HEK293 (cell line): ENCODE measurements around the gene SKIC8.

Source experiments
- CTCF ChIA-PET: fragments of 350-600 bp; formaldehyde crosslinking; extraction: SDS; loops from one replicate; lab custom pipeline; 2021; ENCODE audit warnings: antibody characterized with exemption; lab: Yijun Ruan, JAX
- POLR2A ChIA-PET: fragments of 300-600 bp; formaldehyde crosslinking; extraction: SDS; loops from one replicate; lab custom pipeline; 2020; ENCODE audit warnings: antibody characterized with exemption, inconsistent platforms; lab: Yijun Ruan, JAX
- H3K27ac ChIP-seq: fragments of 200-500 bp; sonication (Bioruptor generic); 2 replicates; pipeline ENCODE4 v1.5.1; 2014; ENCODE audit warnings: low read depth, low read length, control low read depth, inconsistent platforms; ENCODE audit errors: extremely low read depth
- H3K36me3 ChIP-seq, 2 experiments: fragments of 200-500 bp in 1 of 2; sonication (Bioruptor generic) in 1 of 2; 1 replicate in 1 of 2; 2 replicates in 1 of 2; pipeline ENCODE4 v1.5.1; 2014 to 2017; ENCODE audit warnings: inconsistent platforms in 2 of 2, low read length in 2 of 2; ENCODE audit not compliant: control insufficient read depth in 2 of 2, insufficient read depth in 1 of 2
- H3K4me1 ChIP-seq: fragments of 200-500 bp; sonication (Bioruptor generic); 2 replicates; pipeline ENCODE4 v1.5.1; 2014; ENCODE audit warnings: mild to moderate bottlenecking, low read length, inconsistent platforms; ENCODE audit not compliant: control insufficient read depth, insufficient read depth
- H3K4me3 ChIP-seq: 2 replicates; pipeline ENCODE4 v1.5.1; 2011; ENCODE audit warnings: low read depth, mild to moderate bottlenecking, control low read depth, low read length, moderate library complexity
- H3K9me3 ChIP-seq: fragments of 200-500 bp; sonication (Bioruptor generic); 2 replicates; pipeline ENCODE4 v1.5.1; 2014; ENCODE audit warnings: low read depth, low read length, inconsistent platforms; ENCODE audit not compliant: control insufficient read depth, insufficient read depth
- FEZF1 ChIP-seq: fragments of 450-650 bp; formaldehyde crosslinking; IDR thresholded peaks from 2 replicates; pipeline ENCODE4 v1.5.1; 2016; ENCODE audit warnings: missing biosample characterization, missing genetic modification characterization
- PRDM10 ChIP-seq: fragments of 450-650 bp; formaldehyde crosslinking; IDR thresholded peaks from 2 replicates; pipeline ENCODE4 v1.5.1; 2016; ENCODE audit warnings: missing biosample characterization, missing genetic modification characterization
- SETDB1 ChIP-seq: IDR thresholded peaks from one replicate; pipeline ENCODE4 v1.6.1; 2017; ENCODE audit warnings: mild to moderate bottlenecking, low read length, moderate library complexity, mixed read lengths; ENCODE audit not compliant: insufficient read length
- ZBTB1 ChIP-seq: fragments of 450-650 bp; formaldehyde crosslinking; IDR thresholded peaks from 2 replicates; pipeline ENCODE4 v1.5.1; 2016; ENCODE audit warnings: missing biosample characterization, missing genetic modification characterization
- ZFHX2 ChIP-seq: fragments of 450-650 bp; formaldehyde crosslinking; conservative IDR thresholded peaks from 2 replicates; pipeline ENCODE4 v1.5.1; 2016; ENCODE audit warnings: missing biosample characterization, missing genetic modification characterization
- ZFP41 ChIP-seq: fragments of 450-650 bp; formaldehyde crosslinking; IDR thresholded peaks from 2 replicates; pipeline ENCODE4 v1.5.1; 2016; ENCODE audit warnings: missing biosample characterization, missing genetic modification characterization, borderline replicate concordance
- ZNF19 ChIP-seq: fragments of 450-650 bp; formaldehyde crosslinking; IDR thresholded peaks from 2 replicates; pipeline ENCODE4; 2016; ENCODE audit warnings: missing biosample characterization, missing genetic modification characterization, low read depth
- ZNF211 ChIP-seq: fragments of 450-650 bp; formaldehyde crosslinking; IDR thresholded peaks from 2 replicates; pipeline ENCODE4 v1.5.1; 2016; ENCODE audit warnings: low read depth, missing biosample characterization, missing genetic modification characterization
- ZNF26 ChIP-seq: fragments of 450-650 bp; formaldehyde crosslinking; IDR thresholded peaks from 2 replicates; pipeline ENCODE4 v1.5.1; 2016; ENCODE audit warnings: missing biosample characterization, missing genetic modification characterization
- ZNF274 ChIP-seq, 2 experiments: fragments of 200-500 bp in 1 of 2; fragments of 450-650 bp in 1 of 2; sonication (Bioruptor generic) in 1 of 2; formaldehyde crosslinking in 1 of 2; IDR thresholded peaks; 2 replicates each; pipeline versions ENCODE4 v1.5.1 to v1.6.1; 2014 to 2016; ENCODE audit warnings: borderline replicate concordance in 1 of 2, inconsistent platforms in 1 of 2, low read length in 1 of 2, missing biosample characterization in 1 of 2, missing genetic modification characterization in 1 of 2
- ZNF341 ChIP-seq: fragments of 450-650 bp; formaldehyde crosslinking; IDR thresholded peaks from 2 replicates; pipeline ENCODE4; 2016; ENCODE audit warnings: low read depth, missing biosample characterization, missing genetic modification characterization
- ZNF398 ChIP-seq: fragments of 450-650 bp; formaldehyde crosslinking; IDR thresholded peaks from 2 replicates; pipeline ENCODE4 v1.5.1; 2017; ENCODE audit warnings: missing biosample characterization, missing genetic modification characterization
- ZNF433 ChIP-seq: fragments of 450-650 bp; formaldehyde crosslinking; IDR thresholded peaks from 2 replicates; pipeline ENCODE4 v1.5.1; 2016; ENCODE audit warnings: missing biosample characterization, missing genetic modification characterization, low read depth
- ZNF488 ChIP-seq: fragments of 450-650 bp; formaldehyde crosslinking; IDR thresholded peaks from 2 replicates; pipeline ENCODE4 v1.5.1; 2016; ENCODE audit warnings: missing biosample characterization, missing genetic modification characterization
- ZNF555 ChIP-seq: fragments of 450-650 bp; formaldehyde crosslinking; conservative IDR thresholded peaks from 2 replicates; pipeline ENCODE4 v1.5.1; 2017; ENCODE audit warnings: missing biosample characterization, mild to moderate bottlenecking, missing genetic modification characterization, inconsistent platforms
- ZNF585B ChIP-seq: fragments of 450-650 bp; formaldehyde crosslinking; IDR thresholded peaks from 2 replicates; pipeline ENCODE4 v1.5.1; 2016; ENCODE audit warnings: missing biosample characterization, missing genetic modification characterization
- ZNF785 ChIP-seq: fragments of 450-650 bp; formaldehyde crosslinking; IDR thresholded peaks from 2 replicates; pipeline ENCODE4 v1.5.1; 2016; ENCODE audit warnings: missing biosample characterization, missing genetic modification characterization
- ZSCAN16 ChIP-seq: fragments of 450-650 bp; formaldehyde crosslinking; IDR thresholded peaks from 2 replicates; pipeline ENCODE4 v1.5.1; 2016; ENCODE audit warnings: missing biosample characterization, missing genetic modification characterization
- ZSCAN5A ChIP-seq: fragments of 450-650 bp; formaldehyde crosslinking; IDR thresholded peaks from 2 replicates; pipeline ENCODE4 v1.5.1; 2016; ENCODE audit warnings: missing biosample characterization, missing genetic modification characterization

Gene SKIC8

GRCh38 chr15:78260489-78260888, 38.9 kb downstream of the SKIC8 start:
- ChIA-PET POLR2A (no interaction called here), CTCF (interaction anchor here (0.6 to 1.7 kb wide), 6 partner anchors 18 to 506 kb away, joined by 3 to 10 read pairs (median 4); no protein-coding TSS in a partner anchor)
- Histone ChIP-seq H3K27ac (no peak overlapping the region), H3K9me3 (no peaks in the 10 kb centered on the region), H3K4me1 (no peaks in the 10 kb centered on the region), H3K36me3 (no peaks in the 10 kb centered on the region), H3K4me3 (no peak overlapping the region)
- TF ChIP-seq ZNF488 (tag by site-specific recombination): no peak
- no peak for TF ChIP-seq PRDM10 (tag by site-specific recombination)
- TF ChIP-seq ZNF585B (tag by site-specific recombination): no peak
- TF ChIP-seq ZNF433 (tag by site-specific recombination): no peak
- no peak for TF ChIP-seq ZNF555 (tag by site-specific recombination)
- no peak for TF ChIP-seq ZNF274 (IDR thresholded peaks at IDR 0.05; ENCODE audit: low read length)
- TF ChIP-seq ZNF274 (tag by site-specific recombination; IDR thresholded peaks at IDR 0.05; ENCODE audit: borderline replicate concordance): no peak
- TF ChIP-seq ZNF398 (tag by site-specific recombination): no peak
- no peak for TF ChIP-seq ZNF785 (tag by site-specific recombination)
- no peak for TF ChIP-seq ZNF211 (tag by site-specific recombination)
- TF ChIP-seq ZNF341 (tag by site-specific recombination): no peak
- no peak for TF ChIP-seq ZSCAN16 (tag by site-specific recombination)
- TF ChIP-seq ZFP41 (tag by site-specific recombination): no peak

GRCh38 chr15:78259232-78259631, 40.2 kb downstream of the SKIC8 start:
- no peak overlapping the region for H3K4me3 ChIP-seq
- H3K9me3 ChIP-seq: no peaks in the 10 kb centered on the region
- TF ChIP-seq SETDB1: no peak
- POLR2A ChIA-PET: interaction anchor here (1.1 kb wide), 1 partner anchor 40 kb away, joined by 3 read pairs; the partner anchor contains the start of gene SKIC8
- no peaks in the 10 kb centered on the region for H3K36me3 ChIP-seq
- no peaks in the 10 kb centered on the region for H3K4me1 ChIP-seq
- CTCF ChIA-PET: interaction anchor here (1.0 to 2.2 kb wide), 2 partner anchors 22 to 82 kb away, joined by 3 to 11 read pairs; no protein-coding TSS in a partner anchor
- H3K27ac ChIP-seq: no peak overlapping the region

- TF ChIP-seq FEZF1 (no peak), ZNF26 (tag by site-specific recombination) (no peak), ZFHX2 (tag by site-specific recombination) (0 out of 2 replicates have a peak, but pooled peaks have one; percentile 11), ZBTB1 (tag by site-specific recombination) (no peak), ZNF19 (no peak), ZNF785 (tag by site-specific recombination) (no peak), ZSCAN5A (tag by site-specific recombination) (no peak)
- Histone ChIP-seq H3K4me1 (no peaks in the 10 kb centered on the region), H3K9me3 (no peaks in the 10 kb centered on the region), H3K27ac (no peak overlapping the region), H3K36me3 (no peaks in the 10 kb centered on the region), H3K4me3 (no peak overlapping the region)
- POLR2A ChIA-PET: interaction anchor here (1.0 kb wide), 1 partner anchor 42 kb away, joined by 6 read pairs; the partner anchor contains the start of gene SKIC8
- CTCF ChIA-PET: interaction anchor here (0.6 to 2.2 kb wide), 9 partner anchors 10 to 145 kb away, joined by 3 to 18 read pairs (median 3); no protein-coding TSS in a partner anchor
Measured at GRCh38 chr15:78257681-78258080, 41.7 kb downstream of the SKIC8 start.
